NT2/D1 (cell line): ENCODE data around the gene GPR162.
"Not testable (repeated sequence)": the region's sequence is repeated elsewhere in the genome, so short reads cannot be mapped to it uniquely, and the experiment has no call there.

Experiments used
- DNase-seq: peaks from one replicate; pipeline ENCODE4 v3.0.0-alpha.2; 2011; ENCODE audit warnings: low read depth, low spot score
- H3K27me3 ChIP-seq: 2 replicates; pipeline ENCODE4 v1.6.0; 2011; ENCODE audit warnings: mild to moderate bottlenecking; ENCODE audit not compliant: insufficient read length, insufficient read depth
- H3K36me3 ChIP-seq: 2 replicates; pipeline ENCODE4 v1.6.1; 2011; ENCODE audit warnings: mild to moderate bottlenecking, low read length, mixed read lengths; ENCODE audit not compliant: insufficient read depth, insufficient read length
- H3K4me1 ChIP-seq: 2 replicates; pipeline ENCODE4 v1.5.1; 2011; ENCODE audit not compliant: insufficient read depth, insufficient read length
- H3K4me3 ChIP-seq: 2 replicates; pipeline ENCODE4 v1.5.1; 2011; ENCODE audit warnings: low read depth; ENCODE audit not compliant: insufficient read length
- H3K9ac ChIP-seq: 2 replicates; pipeline ENCODE4 v1.6.0; 2011; ENCODE audit warnings: low read depth; ENCODE audit not compliant: insufficient read length
- H3K9me3 ChIP-seq: 2 replicates; pipeline ENCODE4 v1.5.1; 2011; ENCODE audit warnings: mild to moderate bottlenecking, low read length; ENCODE audit not compliant: insufficient read depth
- SUZ12 ChIP-seq: IDR thresholded peaks from 2 replicates; pipeline ENCODE4 v1.6.1; 2011; ENCODE audit not compliant: insufficient read length, insufficient read depth; ENCODE audit errors: extremely low read depth
- YY1 ChIP-seq: IDR thresholded peaks from 2 replicates; pipeline ENCODE4 v1.6.1; 2011; ENCODE audit not compliant: insufficient read length, insufficient read depth
- ZNF274 ChIP-seq: IDR thresholded peaks from 2 replicates; pipeline ENCODE4 v1.6.1; 2011; ENCODE audit warnings: mild to moderate bottlenecking, low read depth, low read length

The GPR162 gene

DNA sequence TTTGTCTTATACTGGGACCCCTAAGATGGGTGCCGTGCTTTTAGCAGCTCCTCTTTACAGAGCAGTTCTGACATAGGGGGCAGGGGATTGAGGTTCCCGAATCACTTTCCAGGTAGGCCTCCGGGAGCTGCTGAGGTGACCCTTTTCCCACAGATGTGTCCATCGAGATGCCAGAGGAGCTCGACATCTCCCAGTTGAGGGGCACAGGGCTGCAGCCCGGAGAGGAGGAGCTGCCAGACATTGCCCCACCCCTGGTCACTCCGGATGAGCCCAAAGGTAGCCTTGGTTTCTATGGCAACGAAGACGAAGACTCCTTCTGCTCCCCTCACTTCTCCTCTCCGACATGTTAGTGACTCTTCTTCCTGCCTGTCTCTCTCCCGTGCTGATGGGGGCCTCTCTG lies 41.4 kb downstream of the GPR162 start:
- Histone ChIP-seq H3K9me3 (no peaks in the 10 kb centered on the region), H3K27me3 (no peaks in the 10 kb centered on the region), H3K4me3 (no peak overlapping the region), H3K36me3 (peaks cover 84% of the 10 kb centered on the region), H3K9ac (no peak overlapping the region), H3K4me1 (peaks cover 12% of the 10 kb centered on the region)
- DNase-seq, result no peak
- TF ChIP-seq YY1 (no peak), SUZ12 (no peak), ZNF274 (no peak)

DNA sequence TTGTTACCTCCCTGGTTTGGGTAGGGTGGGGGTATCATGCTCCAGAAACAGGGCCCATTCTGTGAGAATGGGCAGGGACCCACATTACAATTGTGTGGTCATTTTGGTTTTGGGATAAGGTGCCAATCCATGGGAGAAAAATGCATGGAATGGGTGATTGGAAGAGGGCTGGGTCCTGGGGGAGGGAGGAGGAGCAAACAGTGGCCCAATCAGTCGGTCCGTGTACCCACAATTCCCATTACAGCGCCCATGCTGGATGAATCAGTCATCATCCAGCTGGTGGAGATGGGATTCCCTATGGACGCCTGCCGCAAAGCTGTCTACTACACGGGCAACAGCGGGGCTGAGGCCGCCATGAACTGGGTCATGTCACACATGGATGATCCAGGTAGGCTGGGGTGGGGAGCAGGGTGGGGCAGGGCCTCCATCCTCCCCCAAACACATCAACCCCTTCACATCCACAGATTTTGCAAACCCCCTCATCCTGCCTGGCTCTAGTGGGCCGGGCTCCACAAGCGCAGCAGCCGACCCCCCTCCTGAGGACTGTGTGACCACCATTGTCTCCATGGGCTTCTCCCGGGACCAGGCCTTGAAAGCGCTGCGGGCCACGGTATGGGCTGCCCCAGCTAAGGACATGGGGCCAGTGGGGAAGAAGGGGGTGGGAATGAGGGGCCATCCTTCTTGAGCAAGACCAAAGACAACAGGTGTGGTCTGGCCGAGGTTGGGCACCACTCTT lies 42.1 kb downstream of the GPR162 start:
- Histone ChIP-seq H3K9ac (no peak overlapping the region), H3K4me1 (peaks cover 12% of the 10 kb centered on the region), H3K4me3 (no peak overlapping the region), H3K36me3 (peaks cover 84% of the 10 kb centered on the region), H3K27me3 (no peaks in the 10 kb centered on the region), H3K9me3 (no peaks in the 10 kb centered on the region)
- no peak for TF ChIP-seq SUZ12
- TF ChIP-seq YY1, result no peak
- TF ChIP-seq ZNF274, result no peak
- DNase-seq, result no peak

GRCh38 chr12:6865307-6865706 lies 43.7 kb downstream of the GPR162 start:
- Histone ChIP-seq H3K36me3 (peaks cover 86% of the 10 kb centered on the region), H3K4me1 (peaks cover 25% of the 10 kb centered on the region)
- H3K9me3 ChIP-seq, H3K9ac ChIP-seq, DNase-seq, H3K27me3 ChIP-seq, H3K4me3 ChIP-seq: not testable (repeated sequence)

- Histone ChIP-seq H3K4me3 (peak overlapping the region; percentile 35), H3K9me3 (no peaks in the 10 kb centered on the region), H3K4me1 (peaks cover 31% of the 10 kb centered on the region), H3K36me3 (peaks cover 86% of the 10 kb centered on the region), H3K27me3 (no peaks in the 10 kb centered on the region), H3K9ac (peak overlapping the region; percentile 67)
- no peak for DNase-seq
- TF ChIP-seq YY1 (no peak), ZNF274 (no peak), SUZ12 (no peak)
Measured at GRCh38 chr12:6866163-6866919, 44.7 kb downstream of the GPR162 start.

DNA sequence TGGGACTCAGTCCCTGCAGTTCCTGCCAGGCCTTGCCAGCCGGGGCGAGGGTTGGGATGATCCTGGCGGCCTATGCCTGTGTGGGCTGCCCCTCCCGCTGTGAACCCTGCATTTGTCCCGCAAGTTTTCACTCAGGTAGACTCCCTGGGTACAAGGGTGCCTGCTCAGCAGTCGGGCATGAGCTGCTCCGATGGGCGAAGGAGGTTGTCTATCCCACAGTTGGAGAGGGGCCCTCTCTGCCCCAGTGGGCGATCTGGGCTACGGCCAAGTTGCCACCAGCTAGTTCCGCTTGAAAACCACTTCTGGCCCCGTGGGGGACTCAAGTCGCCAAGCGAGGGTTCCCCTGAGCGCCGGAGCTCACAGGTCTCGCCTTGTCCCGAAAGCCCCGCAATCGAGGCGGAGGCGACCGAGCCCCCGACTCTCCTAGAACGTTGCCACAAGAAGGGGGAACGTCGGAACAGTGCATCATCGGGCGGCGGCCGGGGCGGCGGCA lies 45.3 kb downstream of the GPR162 start:
- Histone ChIP-seq H3K4me3 (peak overlapping the region; percentile 35), H3K27me3 (no peaks in the 10 kb centered on the region), H3K4me1 (peaks cover 37% of the 10 kb centered on the region), H3K9me3 (no peaks in the 10 kb centered on the region), H3K9ac (peak overlapping the region; percentile 67), H3K36me3 (peaks cover 86% of the 10 kb centered on the region)
- TF ChIP-seq ZNF274, result no peak
- no peak for TF ChIP-seq SUZ12
- TF ChIP-seq YY1, result no peak
- no peak for DNase-seq

DNA sequence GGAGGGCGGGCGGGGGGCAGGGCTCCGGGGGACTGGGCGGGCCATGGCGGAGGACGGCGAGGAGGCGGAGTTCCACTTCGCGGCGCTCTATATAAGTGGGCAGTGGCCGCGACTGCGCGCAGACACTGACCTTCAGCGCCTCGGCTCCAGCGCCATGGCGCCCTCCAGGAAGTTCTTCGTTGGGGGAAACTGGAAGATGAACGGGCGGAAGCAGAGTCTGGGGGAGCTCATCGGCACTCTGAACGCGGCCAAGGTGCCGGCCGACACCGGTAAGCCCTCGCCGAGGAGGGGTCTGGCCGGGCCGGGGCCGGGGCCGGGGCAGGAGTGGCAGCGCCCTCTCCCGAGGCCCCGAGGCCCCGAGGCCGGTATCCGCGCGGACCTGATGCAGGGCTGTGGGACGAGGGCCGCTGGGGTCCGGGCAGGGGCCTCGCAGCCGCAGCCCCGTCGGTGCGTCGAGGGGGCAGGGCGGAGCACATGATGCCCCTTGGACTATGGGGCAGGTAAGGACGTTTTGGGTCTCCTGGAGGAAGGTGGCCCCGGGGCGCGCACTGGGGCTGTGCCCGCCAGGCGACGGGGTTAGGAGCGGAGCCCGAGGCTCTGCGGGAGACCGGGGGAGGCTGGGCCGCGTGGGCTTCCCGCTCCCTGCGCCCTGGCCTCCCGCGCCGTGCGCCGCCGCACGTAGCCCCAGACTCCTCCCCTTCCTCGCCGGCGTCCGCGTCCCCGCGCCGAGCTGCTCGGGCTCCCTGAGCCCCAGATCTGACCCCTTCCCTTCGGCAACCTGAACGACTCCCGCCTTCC lies 46.0 kb downstream of the GPR162 start, which contains the start of gene TPI1:
TPI1 (plus strand) TSS at position 119 of the 798 bp plus-strand sequence; CDS start at position 155, 36 bp downstream.
- peak; percentile 81 for DNase-seq
- Histone ChIP-seq H3K9ac (peak within 1 kb of the TSS; percentile 97), H3K4me3 (peak within 1 kb of the TSS; percentile 97), H3K9me3 (no peaks in the 10 kb centered on the region), H3K36me3 (peaks cover 83% of the 10 kb centered on the region), H3K27me3 (no peaks in the 10 kb centered on the region), H3K4me1 (peaks cover 38% of the 10 kb centered on the region)
- TF ChIP-seq YY1, result peak; percentile 37
- no peak for TF ChIP-seq SUZ12
